ENCODE data around the gene FOSL1.

The FOSL1 gene

GRCh38 chr11:65869643-65870306 is 30.4 kb downstream of the FOSL1 start:
- no peak for TF ChIP-seq CTCF (IDR thresholded peaks at IDR 0.05; ENCODE audit: low read length)
- H3K9me3 ChIP-seq (ENCODE audit: low read length), result no peaks in the 10 kb centered on the region
- H3K9me2 ChIP-seq (ENCODE audit: low read depth, low read length), result no peaks in the 10 kb centered on the region
- no peak overlapping the region for H2AFZ ChIP-seq (ENCODE audit: low read length)
- H3K27me3 ChIP-seq (ENCODE audit: insufficient read depth, low read length), result peaks cover 3% of the 10 kb centered on the region; the same call in 1 of the 2 replicates
- no peaks in the 10 kb centered on the region for H4K20me1 ChIP-seq (ENCODE audit: insufficient read depth, low read length)
- H3K9ac ChIP-seq (ENCODE audit: low read length), result no peak overlapping the region
- H3K4me1 ChIP-seq (ENCODE audit: insufficient read depth, low read length, severe bottlenecking), result peaks cover 10% of the 10 kb centered on the region
- H3K79me2 ChIP-seq (ENCODE audit: insufficient read depth, low read length), result no peaks in the 10 kb centered on the region
- H3K4me3 ChIP-seq (ENCODE audit: low read depth, low read length, poor library complexity, severe bottlenecking), result no peak overlapping the region
- no peak overlapping the region for H3K4me2 ChIP-seq (ENCODE audit: low read length)
- H3K36me3 ChIP-seq (ENCODE audit: insufficient read depth, low read length), result peaks cover 27% of the 10 kb centered on the region
- no peak overlapping the region for H3K27ac ChIP-seq (ENCODE audit: low read depth, low read length, poor library complexity, severe bottlenecking)
- H3F3A ChIP-seq (ENCODE audit: insufficient read depth, low read length), result no peaks in the 10 kb centered on the region

GRCh38 chr11:65868907-65869306 is 31.3 kb downstream of the FOSL1 start:
- H3K36me3 ChIP-seq (ENCODE audit: insufficient read depth, low read length), result peaks cover 36% of the 10 kb centered on the region
- no peaks in the 10 kb centered on the region for H3F3A ChIP-seq (ENCODE audit: insufficient read depth, low read length)
- no peaks in the 10 kb centered on the region for H4K20me1 ChIP-seq (ENCODE audit: insufficient read depth, low read length)
- no peaks in the 10 kb centered on the region for H3K9me3 ChIP-seq (ENCODE audit: low read length)
- peaks cover 10% of the 10 kb centered on the region for H3K4me1 ChIP-seq (ENCODE audit: insufficient read depth, low read length, severe bottlenecking)
- H3K9me2 ChIP-seq (ENCODE audit: low read depth, low read length), result no peaks in the 10 kb centered on the region
- H3K4me3 ChIP-seq (ENCODE audit: low read depth, low read length, poor library complexity, severe bottlenecking), result no peak overlapping the region
- no peaks in the 10 kb centered on the region for H3K79me2 ChIP-seq (ENCODE audit: insufficient read depth, low read length)
- no peak overlapping the region for H3K27ac ChIP-seq (ENCODE audit: low read depth, low read length, poor library complexity, severe bottlenecking)
- no peak overlapping the region for H3K9ac ChIP-seq (ENCODE audit: low read length)
- no peak for TF ChIP-seq CTCF (IDR thresholded peaks at IDR 0.05; ENCODE audit: low read length)
- TF ChIP-seq EZH2 (IDR thresholded peaks at IDR 0.05; ENCODE audit: borderline replicate concordance, low read length), result no peak
- H2AFZ ChIP-seq (ENCODE audit: low read length), result no peak overlapping the region
- no peak overlapping the region for H3K4me2 ChIP-seq (ENCODE audit: low read length)
- peaks cover 3% of the 10 kb centered on the region; the same call in 1 of the 2 replicates for H3K27me3 ChIP-seq (ENCODE audit: insufficient read depth, low read length)

- Histone ChIP-seq H3K36me3 (ENCODE audit: insufficient read depth, low read length) (peaks cover 43% of the 10 kb centered on the region), H3K9me3 (ENCODE audit: low read length) (no peaks in the 10 kb centered on the region), H3K27me3 (ENCODE audit: insufficient read depth, low read length) (peaks cover 3% of the 10 kb centered on the region; the same call in 1 of the 2 replicates), H3K9ac (ENCODE audit: low read length) (no peak overlapping the region), H3K79me2 (ENCODE audit: insufficient read depth, low read length) (no peaks in the 10 kb centered on the region), H3K9me2 (ENCODE audit: low read depth, low read length) (no peaks in the 10 kb centered on the region), H3K4me1 (ENCODE audit: insufficient read depth, low read length, severe bottlenecking) (peaks cover 5% of the 10 kb centered on the region), H3K4me3 (ENCODE audit: low read depth, low read length, poor library complexity, severe bottlenecking) (no peak overlapping the region), H3K27ac (ENCODE audit: low read depth, low read length, poor library complexity, severe bottlenecking) (no peak overlapping the region), H2AFZ (ENCODE audit: low read length) (no peak overlapping the region), H3K4me2 (ENCODE audit: low read length) (no peak overlapping the region), H4K20me1 (ENCODE audit: insufficient read depth, low read length) (no peaks in the 10 kb centered on the region), H3F3A (ENCODE audit: insufficient read depth, low read length) (no peaks in the 10 kb centered on the region)
- TF ChIP-seq CTCF (IDR thresholded peaks at IDR 0.05; ENCODE audit: low read length) (no peak), EZH2 (IDR thresholded peaks at IDR 0.05; ENCODE audit: borderline replicate concordance, low read length) (no peak)
Measured at GRCh38 chr11:65868076-65868667, 32.0 kb downstream of the FOSL1 start.
